Effector CD8-positive, alpha-beta T cell (primary cell): ENCODE results near the gene CFAP92.
A peak's percentile ranks its signal among the peaks of the same experiment; 100 is the strongest.

Experiments
- DNase-seq: peaks from one replicate; lab custom pipeline; 2025; lab: John Stamatoyannopoulos, UW

The CFAP92 gene

GRCh38 chr3:129005526-129006303, 11.8 kb upstream of the CFAP92 start:
- DNase-seq, result no peak

DNA sequence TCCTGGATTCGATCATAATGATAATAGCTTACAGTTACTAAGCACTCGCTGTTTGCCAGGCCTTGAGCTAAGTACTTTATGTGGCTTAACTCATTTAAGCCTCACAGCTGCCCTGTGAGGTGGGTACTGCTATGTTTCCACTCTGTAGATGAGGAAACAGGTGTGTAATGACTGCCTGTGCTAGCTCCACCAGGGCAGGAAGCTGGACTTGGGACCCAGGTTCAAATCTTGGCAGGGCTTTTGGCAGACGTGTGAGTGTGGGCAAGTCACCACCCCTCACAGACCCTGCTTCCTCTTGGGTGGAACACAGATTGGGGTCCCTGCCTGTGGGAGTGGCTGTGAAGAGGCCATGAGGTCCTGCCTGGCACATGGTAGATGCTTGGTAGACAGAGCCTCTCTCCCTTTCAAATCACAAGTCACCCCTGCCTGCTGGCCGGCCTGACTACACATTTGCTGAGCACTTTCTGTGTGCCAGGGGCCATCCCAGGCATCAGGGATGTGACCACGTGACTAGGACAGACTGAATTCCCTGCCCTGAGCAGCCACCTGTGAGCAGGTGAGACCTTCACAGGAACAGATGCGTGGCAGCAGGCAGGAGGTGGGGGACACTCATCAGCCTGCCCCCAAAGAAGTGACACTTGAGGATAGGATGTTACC, 10.9 kb upstream of the CFAP92 start:
- DNase-seq, result no peak

GRCh38 chr3:129003578-129004112, 9.8 kb upstream of the CFAP92 start:
- peak; percentile 46 for DNase-seq

GRCh38 chr3:129002573-129003569, 9.0 kb upstream of the CFAP92 start:
- no peak for DNase-seq

GRCh38 chr3:129001806-129002572, 8.1 kb upstream of the CFAP92 start:
- DNase-seq, result no peak

DNA sequence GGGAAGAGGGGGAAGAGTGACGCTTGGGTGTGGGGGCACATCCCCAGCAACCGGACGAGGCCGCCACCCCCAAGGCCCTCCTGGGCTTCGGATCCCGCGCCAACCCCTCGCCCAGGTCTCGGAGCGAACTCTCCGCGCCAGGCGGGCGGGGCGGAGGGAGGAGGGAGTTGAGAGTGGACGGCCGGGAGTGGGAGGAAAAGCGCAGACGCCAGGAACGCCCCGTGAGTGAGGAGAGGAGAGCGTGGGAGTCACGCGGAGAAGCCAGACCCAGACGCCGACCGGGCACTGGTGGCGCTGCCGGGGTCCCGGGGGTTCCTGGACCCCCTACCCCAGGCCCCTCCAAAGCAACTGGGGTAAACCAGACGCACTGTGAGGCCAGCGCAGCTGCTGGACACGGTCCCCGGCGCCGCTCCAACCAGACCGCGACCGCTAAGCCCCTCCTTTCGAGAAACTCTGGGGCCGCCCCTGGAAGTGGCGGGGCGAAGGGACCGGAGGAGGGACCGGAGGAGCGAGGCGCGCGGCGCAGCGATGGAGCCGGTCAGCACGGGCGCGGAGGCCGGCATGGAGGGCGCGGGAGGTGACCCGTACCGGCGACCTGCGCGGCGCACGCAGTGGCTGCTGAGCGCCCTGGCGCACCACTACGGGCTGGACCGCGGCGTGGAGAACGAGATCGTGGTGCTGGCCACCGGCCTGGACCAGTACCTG, 7.4 kb upstream of the CFAP92 start, which contains the start of gene EFCC1:
Gene EFCC1 (plus strand): TSS at position 204 of the 705 bp plus-strand sequence. CDS start 325 bp downstream, at position 529.
- no peak for DNase-seq

- no peak for DNase-seq
Observed at GRCh38 chr3:129000742-129001100, 6.8 kb upstream of the CFAP92 start.

DNA sequence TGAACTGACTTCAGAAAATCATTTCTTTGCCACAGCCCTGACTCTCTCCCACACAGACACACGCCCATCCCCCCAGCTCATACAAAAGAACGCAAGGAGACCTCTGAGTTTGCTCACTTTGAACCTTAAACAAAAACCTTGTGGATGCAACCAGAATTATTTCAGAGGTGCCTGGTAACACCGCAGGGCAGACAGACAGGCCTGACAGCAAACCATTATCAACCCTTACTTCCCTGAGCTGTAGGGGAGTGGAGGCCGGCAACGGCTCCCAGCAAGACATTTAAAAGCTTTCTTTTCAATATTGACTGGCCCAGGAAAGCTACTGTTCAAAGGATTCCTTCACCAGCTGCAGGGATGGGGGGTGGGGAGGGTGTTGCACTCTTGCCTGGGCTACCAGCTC, 5.2 kb upstream of the CFAP92 start:
- DNase-seq, result no peak

GRCh38 chr3:128998561-128998960, 4.7 kb upstream of the CFAP92 start:
- no peak for DNase-seq

- DNase-seq, result no peak
Observed at GRCh38 chr3:128997486-128998133, 3.7 kb upstream of the CFAP92 start.

GRCh38 chr3:128996726-128997125, 2.9 kb upstream of the CFAP92 start:
- DNase-seq, result no peak

DNA sequence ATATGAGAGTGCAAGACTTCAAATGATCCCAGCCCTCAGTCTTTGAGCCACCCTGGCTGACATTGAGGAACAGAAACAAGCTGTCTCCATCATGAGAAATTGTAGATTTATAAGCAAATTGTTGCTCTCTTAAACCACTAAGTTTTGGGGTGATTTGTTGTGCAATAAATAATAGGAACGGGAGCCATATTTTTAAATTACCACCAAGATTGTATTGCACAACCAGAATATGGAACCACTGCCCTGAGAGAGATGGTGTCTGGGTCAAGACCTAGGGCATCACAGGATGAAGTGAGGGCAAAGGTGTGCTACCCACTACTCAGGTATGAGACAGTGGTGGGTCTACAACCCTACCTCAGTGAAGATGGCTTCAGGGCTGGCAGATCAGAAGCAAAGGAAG, 2.3 kb upstream of the CFAP92 start:
- DNase-seq, result no peak

DNA sequence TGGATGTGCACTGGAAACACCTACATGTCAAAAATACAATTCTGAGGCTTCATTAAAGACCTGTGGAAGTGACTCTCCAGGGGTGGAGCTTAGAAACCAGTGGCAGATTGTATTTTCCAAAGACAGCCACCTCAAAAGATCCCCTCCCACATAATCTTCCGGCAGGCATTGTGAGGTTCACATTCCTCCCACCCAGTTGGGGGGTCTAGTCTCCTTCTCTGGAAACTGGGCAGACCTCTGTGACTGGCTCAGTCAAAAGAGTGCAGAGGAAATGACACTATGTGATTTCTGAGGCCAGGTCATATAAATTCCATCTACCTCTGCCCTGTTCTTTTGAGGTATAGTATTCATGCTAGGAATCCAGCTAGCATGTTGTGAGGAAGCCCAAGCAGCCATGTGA, 1.9 kb upstream of the CFAP92 start:
- no peak for DNase-seq

DNA sequence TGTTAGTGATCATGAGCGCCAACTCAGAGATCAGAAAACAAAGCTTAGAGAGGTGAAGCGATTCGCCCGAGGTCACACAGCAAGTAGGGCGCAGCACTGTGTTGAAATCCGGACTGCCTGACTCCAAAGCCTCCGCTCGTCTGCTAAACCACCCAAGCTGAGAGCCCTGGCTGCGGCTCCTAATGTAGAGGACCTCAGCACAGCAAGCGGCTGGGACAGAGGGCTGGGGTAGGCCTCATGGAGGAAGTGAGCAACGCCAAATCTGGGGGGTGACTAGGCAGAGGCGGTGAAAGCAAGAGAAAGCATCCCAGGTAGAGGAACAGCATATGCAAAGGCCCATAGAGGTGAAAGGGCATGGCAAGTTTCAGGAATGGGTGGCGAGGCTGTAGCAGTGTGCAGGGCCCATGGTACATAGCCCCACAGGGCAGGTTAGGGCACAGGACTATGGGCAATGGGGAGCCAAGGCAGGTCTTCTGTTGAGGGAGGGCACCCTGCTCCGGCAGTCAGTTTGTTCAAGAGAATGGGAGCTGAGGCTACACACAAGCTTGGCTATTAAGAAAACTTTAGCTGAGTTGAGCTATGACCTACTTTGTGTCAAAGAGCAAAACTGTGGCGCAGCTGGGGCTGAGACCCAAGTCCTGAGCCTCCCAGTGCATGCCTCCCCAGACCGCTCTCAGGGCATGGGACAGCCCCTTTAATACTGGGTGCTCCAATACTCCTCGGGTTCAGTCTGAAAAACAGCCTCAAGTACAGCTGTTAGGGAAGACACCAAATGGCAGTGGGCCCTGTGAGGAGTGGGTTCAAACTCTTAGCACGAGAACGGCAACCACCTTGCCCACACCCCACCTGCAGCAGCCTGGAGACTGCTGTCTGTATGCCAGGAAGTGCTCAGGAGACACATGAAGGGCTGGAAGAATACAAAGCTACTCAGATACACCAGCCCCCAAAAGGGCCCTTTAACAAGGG, 988 bp upstream of the CFAP92 start:
- no peak for DNase-seq

DNA sequence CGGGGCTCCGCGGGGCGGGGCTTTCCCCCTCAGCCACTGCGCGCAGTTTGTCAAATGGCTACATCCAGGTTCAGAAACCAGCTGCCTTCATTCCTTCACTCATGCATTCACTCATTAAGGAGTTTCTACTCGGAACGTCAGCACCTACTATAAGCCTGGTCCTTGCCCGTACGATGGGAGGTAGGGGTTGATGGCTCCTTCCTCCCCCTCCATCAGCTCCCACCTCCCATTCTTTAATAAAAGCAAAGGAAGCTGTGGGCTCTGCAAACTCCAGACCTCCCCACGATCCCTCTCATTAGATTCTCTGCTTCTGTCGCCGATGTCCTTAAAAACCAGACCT, 267 bp upstream of the CFAP92 start:
- no peak for DNase-seq

DNA sequence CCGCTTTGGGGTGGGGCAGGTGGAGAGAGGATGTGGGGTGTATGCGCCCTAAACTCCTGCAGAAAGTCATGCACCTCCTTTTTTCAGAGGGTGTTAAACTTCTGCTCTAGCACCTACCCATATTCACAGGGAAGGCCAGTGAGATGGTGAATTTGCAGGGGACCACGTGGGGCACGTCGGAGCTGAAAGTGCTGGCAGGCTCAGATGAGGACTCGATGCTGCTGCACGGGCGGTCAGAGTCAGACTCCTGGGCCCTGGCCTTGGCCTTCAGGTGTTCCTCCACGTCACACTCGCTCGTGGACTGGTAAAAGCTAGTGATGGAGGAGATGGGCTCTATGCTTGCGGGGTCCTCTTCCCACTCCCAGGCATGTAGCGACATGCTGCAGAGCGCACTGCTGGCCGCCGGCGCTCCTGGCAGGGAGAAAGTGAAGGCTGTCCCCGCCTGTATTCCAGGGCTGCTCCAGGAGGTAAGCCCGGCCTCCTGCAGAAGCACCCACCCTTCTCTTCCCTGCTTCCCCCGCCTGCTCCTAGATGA, 883 bp downstream of the CFAP92 start:
- DNase-seq, result no peak

GRCh38 chr3:128991355-128991895, 2.5 kb downstream of the CFAP92 start:
- DNase-seq, result no peak

GRCh38 chr3:128988286-128988685, 5.6 kb downstream of the CFAP92 start:
- DNase-seq, result no peak
